Peyer's patch (tissue), 4 donors: ENCODE measurements around the gene CTNS.
A peak's percentile ranks its signal among the peaks of the same experiment; 100 is the strongest.

Experiments used
- POLR2A ChIP-seq, 2 donors: fragments of 450-650 bp; IDR thresholded peaks; one replicate each; pipeline ENCODE4 v1.5.1; 2017; ENCODE audit warnings: antibody characterized with exemption in 2 of 2, mild to moderate bottlenecking in 2 of 2, moderate library complexity in 2 of 2
- TF ChIP-seq, protein P1 (sequence below), 6 experiments: fragments of 450-650 bp in 4 of 6; fragments of 200-600 bp in 2 of 6; sonication (generic) in 1 of 6; IDR thresholded peaks; one replicate each; pipeline ENCODE4 v1.5.1; 2017 to 2019; ENCODE audit warnings: antibody characterized with exemption in 6 of 6, mild to moderate bottlenecking in 3 of 6, moderate library complexity in 1 of 6

DNA sequence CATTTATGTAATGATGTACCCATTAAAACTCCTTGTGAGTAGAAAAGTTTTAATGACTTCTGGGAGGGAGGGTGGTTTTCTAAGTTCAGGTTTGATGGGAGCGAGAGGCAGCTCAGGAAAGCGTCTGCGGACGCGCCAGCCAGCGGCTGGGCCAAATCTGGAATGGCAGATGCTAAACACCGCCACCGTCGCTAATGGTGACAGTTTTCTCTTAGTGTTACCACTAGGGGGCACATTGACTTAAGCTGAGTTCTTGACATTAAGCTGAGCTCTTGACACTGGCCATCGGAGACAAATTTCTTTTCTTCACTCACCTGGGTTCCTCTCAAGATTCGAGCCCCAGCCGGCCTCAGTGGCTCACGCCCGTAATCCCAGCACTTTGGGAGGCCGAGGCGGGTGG lies 34.1 kb upstream of the CTNS start:
- no peak for TF ChIP-seq POLR2A (IDR thresholded peaks at IDR 0.05)
- TF ChIP-seq, protein P1, sequence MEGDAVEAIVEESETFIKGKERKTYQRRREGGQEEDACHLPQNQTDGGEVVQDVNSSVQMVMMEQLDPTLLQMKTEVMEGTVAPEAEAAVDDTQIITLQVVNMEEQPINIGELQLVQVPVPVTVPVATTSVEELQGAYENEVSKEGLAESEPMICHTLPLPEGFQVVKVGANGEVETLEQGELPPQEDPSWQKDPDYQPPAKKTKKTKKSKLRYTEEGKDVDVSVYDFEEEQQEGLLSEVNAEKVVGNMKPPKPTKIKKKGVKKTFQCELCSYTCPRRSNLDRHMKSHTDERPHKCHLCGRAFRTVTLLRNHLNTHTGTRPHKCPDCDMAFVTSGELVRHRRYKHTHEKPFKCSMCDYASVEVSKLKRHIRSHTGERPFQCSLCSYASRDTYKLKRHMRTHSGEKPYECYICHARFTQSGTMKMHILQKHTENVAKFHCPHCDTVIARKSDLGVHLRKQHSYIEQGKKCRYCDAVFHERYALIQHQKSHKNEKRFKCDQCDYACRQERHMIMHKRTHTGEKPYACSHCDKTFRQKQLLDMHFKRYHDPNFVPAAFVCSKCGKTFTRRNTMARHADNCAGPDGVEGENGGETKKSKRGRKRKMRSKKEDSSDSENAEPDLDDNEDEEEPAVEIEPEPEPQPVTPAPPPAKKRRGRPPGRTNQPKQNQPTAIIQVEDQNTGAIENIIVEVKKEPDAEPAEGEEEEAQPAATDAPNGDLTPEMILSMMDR (IDR thresholded peaks at IDR 0.05), result peak; percentile 19 to 52 (median 45)
